NT2/D1 (cell line): ENCODE data around the gene SSH2.

Experiments used
- DNase-seq: peaks from one replicate; pipeline ENCODE4 v3.0.0-alpha.2; 2011; ENCODE audit warnings: low read depth, low spot score
- H3K27me3 ChIP-seq: 2 replicates; pipeline ENCODE4 v1.6.0; 2011; ENCODE audit warnings: mild to moderate bottlenecking; ENCODE audit not compliant: insufficient read length, insufficient read depth
- H3K36me3 ChIP-seq: 2 replicates; pipeline ENCODE4 v1.6.1; 2011; ENCODE audit warnings: mild to moderate bottlenecking, low read length, mixed read lengths; ENCODE audit not compliant: insufficient read depth, insufficient read length
- H3K4me1 ChIP-seq: 2 replicates; pipeline ENCODE4 v1.5.1; 2011; ENCODE audit not compliant: insufficient read depth, insufficient read length
- H3K4me3 ChIP-seq: 2 replicates; pipeline ENCODE4 v1.5.1; 2011; ENCODE audit warnings: low read depth; ENCODE audit not compliant: insufficient read length
- H3K9ac ChIP-seq: 2 replicates; pipeline ENCODE4 v1.6.0; 2011; ENCODE audit warnings: low read depth; ENCODE audit not compliant: insufficient read length
- H3K9me3 ChIP-seq: 2 replicates; pipeline ENCODE4 v1.5.1; 2011; ENCODE audit warnings: mild to moderate bottlenecking, low read length; ENCODE audit not compliant: insufficient read depth
- SUZ12 ChIP-seq: IDR thresholded peaks from 2 replicates; pipeline ENCODE4 v1.6.1; 2011; ENCODE audit not compliant: insufficient read length, insufficient read depth; ENCODE audit errors: extremely low read depth
- YY1 ChIP-seq: IDR thresholded peaks from 2 replicates; pipeline ENCODE4 v1.6.1; 2011; ENCODE audit not compliant: insufficient read length, insufficient read depth
- ZNF274 ChIP-seq: IDR thresholded peaks from 2 replicates; pipeline ENCODE4 v1.6.1; 2011; ENCODE audit warnings: mild to moderate bottlenecking, low read depth, low read length

The SSH2 gene

DNA sequence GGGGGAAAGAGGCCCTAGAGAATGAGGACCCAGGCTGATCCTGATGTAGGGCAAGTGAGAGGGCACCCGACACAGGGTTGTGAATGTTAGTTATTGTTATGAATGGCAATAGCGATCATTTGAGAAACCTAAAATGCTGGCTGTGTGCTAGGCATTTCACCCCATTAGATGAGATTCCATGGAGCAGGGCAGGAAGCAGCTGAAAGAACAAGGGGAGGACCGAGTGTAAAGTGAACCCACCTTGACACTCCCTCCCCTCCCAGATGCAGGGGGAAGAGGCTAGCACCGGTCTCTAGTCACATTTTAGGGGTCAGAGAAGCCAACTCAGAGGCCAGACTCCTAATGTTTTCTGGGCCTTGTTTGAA, 306.8 kb downstream of the SSH2 start:
- Histone ChIP-seq H3K9ac (peak overlapping the region; percentile 90), H3K36me3 (no peaks in the 10 kb centered on the region), H3K9me3 (no peaks in the 10 kb centered on the region), H3K27me3 (peaks cover 35% of the 10 kb centered on the region), H3K4me3 (peak overlapping the region; percentile 49), H3K4me1 (peaks cover 22% of the 10 kb centered on the region)
- no peak for TF ChIP-seq YY1
- no peak for TF ChIP-seq SUZ12
- no peak for TF ChIP-seq ZNF274
- DNase-seq = no peak

DNA sequence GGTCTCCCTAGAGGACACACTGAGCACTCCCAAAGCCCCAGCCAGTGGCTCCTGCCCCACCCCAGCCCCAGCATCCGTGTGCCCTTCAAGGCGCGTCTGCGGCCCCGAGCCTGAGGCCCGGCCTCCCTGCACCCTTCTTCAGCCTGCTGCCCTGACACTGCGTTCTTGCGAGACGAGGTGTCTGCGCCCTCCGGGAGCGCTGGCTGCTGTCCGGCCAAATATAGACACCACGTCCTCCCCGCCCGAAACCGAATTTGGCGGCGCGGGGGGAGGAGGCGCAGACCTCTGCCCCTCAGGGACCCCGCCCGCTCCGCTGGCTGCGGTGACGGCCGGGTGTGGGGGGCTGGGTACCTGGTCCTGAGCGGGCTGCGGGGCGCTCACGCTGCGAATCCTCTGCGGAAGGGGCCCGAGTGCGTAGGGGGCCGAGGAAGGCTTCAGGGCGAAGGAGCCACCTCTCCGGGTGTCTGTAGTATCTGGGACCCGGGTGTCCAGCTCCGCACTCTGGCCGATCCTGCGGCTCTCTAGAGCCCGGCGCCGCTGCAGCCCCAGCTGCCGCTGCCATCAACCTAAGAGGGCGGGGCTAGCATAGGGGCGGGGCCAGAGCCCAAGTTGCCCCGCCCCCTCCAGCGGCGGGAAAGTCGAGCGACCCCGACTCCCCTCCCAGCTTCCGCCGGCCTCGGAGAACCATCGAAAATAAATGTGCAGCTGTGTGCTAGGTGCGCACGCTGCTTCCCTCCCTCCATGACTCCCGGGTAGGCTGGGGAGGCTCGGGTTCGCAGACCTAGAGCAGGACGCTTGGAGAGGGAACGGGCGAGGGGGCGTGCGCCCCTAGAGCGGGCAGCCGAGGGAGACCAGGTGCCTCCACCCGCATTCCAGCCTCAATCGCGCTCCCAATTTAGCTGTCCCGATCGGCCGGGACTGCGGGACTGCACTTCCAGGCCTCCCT, 307.4 kb downstream of the SSH2 start, which contains the start of gene CORO6:
TSS of gene CORO6 (minus strand) at position 576 of the 946 bp plus-strand sequence. CDS start 1,491 bp downstream, outside the sequence.
- DNase-seq = peak; percentile 48
- no peaks in the 10 kb centered on the region for H3K36me3 ChIP-seq
- 0 out of 2 replicates have a peak, but pooled peaks cover under 1% of the 10 kb centered on the region for H3K9me3 ChIP-seq
- peaks cover 24% of the 10 kb centered on the region for H3K4me1 ChIP-seq
- H3K27me3 ChIP-seq = peaks cover 40% of the 10 kb centered on the region
- H3K4me3 ChIP-seq = peak within 1 kb of the TSS; percentile 49
- peak within 1 kb of the TSS; percentile 90 for H3K9ac ChIP-seq
- TF ChIP-seq SUZ12 (no peak), ZNF274 (no peak), YY1 (no peak)

DNA sequence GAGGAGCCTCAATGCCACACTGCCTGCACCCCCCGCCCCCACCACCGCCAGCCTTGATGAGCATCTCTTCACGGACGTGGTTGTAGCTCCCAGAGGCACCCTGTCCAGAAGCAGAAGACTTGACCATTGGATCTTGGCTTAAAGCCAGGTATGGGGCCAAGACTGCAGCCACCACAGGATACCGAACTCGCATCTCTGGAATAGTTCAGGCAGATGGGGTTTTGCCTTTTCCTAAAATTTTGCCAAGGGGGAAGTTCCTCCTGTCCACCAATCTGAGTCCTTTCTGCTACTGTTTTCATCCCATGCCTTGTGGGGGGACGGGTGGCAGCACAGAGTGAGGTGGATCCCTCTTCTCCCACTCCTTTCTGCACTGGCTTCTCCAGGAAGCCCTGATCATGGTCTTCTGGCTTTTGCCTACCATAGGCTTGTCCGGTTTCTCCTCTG, 308.3 kb downstream of the SSH2 start:
- no peak for DNase-seq
- Histone ChIP-seq H3K27me3 (peaks cover 48% of the 10 kb centered on the region), H3K4me3 (no peak overlapping the region), H3K36me3 (no peaks in the 10 kb centered on the region), H3K4me1 (peaks cover 24% of the 10 kb centered on the region), H3K9me3 (peaks cover 6% of the 10 kb centered on the region; the same call in 1 of the 2 replicates), H3K9ac (no peak overlapping the region)
- no peak for TF ChIP-seq YY1
- no peak for TF ChIP-seq SUZ12
- TF ChIP-seq ZNF274 = no peak

DNA sequence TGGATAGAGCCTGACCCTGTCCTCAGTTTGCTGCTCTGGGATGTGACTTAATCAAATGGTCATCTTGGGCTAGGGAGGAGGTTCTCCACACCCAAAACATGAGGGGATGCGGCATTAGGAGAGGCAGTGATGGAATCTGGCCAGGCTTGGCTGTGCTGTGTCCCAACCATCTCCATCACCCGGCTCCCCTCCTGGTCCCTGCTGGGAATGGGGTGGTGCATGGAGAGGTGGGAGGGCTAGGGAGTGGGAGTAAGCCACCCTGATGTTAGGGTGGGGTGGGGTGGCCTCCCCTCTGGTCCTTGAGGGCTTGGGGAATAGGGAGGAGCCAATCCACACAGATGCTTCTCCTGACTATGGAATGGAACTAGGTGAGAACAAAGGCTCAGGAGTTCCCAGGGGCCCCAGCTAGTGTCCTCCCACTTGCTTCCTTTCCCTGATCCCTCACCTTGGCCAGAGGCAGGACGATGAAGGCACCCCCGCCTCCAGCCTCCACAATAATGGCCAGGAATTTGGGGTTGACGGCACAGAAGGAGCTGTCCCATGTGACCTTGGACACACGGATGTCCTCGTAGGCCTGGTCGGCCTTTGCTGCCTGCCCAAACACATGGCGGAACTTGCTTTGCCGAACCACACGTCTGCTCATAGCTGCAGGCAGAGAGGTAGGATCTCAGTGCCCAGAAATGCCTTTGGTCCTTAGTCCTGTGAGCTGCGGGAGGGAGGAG, 309.1 kb downstream of the SSH2 start:
- H3K9me3 ChIP-seq = peaks cover 6% of the 10 kb centered on the region; the same call in 1 of the 2 replicates
- no peak overlapping the region for H3K4me3 ChIP-seq
- H3K36me3 ChIP-seq = no peaks in the 10 kb centered on the region
- H3K27me3 ChIP-seq = peaks cover 57% of the 10 kb centered on the region
- DNase-seq = no peak
- TF ChIP-seq SUZ12 (no peak), ZNF274 (no peak), YY1 (no peak)
- peaks cover 26% of the 10 kb centered on the region for H3K4me1 ChIP-seq
- H3K9ac ChIP-seq = no peak overlapping the region

DNA sequence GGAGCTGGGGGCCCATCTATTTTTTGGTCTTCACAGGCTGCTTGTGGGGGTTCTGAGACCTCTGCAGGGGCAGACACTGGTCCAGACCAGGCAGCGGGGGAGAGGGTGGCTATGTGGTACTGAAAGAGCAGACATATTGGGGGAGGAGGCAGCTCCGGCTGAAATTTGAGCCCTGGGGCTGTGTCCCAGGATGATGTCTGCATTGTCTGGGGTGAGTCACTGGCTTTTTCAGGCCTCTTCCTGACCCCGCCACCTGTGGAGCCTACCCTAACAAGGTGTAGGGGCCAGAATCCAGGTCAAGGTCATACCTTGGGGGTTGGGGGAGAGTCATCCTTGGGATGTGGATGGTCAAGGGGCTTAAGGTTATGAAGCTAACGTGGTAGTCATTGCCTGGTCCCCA, 309.8 kb downstream of the SSH2 start:
- peaks cover 26% of the 10 kb centered on the region for H3K4me1 ChIP-seq

DNA sequence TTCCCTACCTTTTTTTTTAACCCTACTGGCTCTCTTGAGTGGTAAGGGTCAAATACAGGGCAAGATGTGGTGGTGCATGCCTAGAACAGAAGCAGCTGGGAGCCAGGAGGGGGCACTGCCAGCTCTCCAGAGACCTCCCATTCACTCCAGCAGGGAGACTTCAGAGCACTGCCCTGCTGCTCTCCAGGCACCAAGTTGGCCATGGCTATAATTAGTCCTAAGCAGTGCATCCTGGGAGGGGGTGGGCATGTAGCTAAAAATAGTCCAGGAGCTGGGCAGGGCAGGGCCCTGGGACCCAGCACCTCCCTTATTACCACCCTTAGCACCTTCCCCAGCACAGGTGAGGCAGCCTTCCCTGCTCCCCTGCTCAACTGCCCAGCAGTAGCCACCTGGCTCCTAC, 310.8 kb downstream of the SSH2 start:
- no peak for TF ChIP-seq SUZ12
- TF ChIP-seq YY1 = no peak
- no peak for TF ChIP-seq ZNF274
- Histone ChIP-seq H3K27me3 (peaks cover 71% of the 10 kb centered on the region), H3K36me3 (no peaks in the 10 kb centered on the region), H3K4me3 (no peak overlapping the region), H3K9me3 (peaks cover 6% of the 10 kb centered on the region; the same call in 1 of the 2 replicates), H3K9ac (no peak overlapping the region), H3K4me1 (peaks cover 28% of the 10 kb centered on the region)
- no peak for DNase-seq

More for the DNA sequence above, 309.8 kb downstream of the SSH2 start:
- DNase-seq = peak; percentile 39
- TF ChIP-seq ZNF274 (no peak), YY1 (peak; percentile 21)
- no peak overlapping the region for H3K4me3 ChIP-seq
- no peaks in the 10 kb centered on the region for H3K36me3 ChIP-seq
- H3K9me3 ChIP-seq = peaks cover 6% of the 10 kb centered on the region; the same call in 1 of the 2 replicates
- H3K9ac ChIP-seq = no peak overlapping the region
- H3K27me3 ChIP-seq = peaks cover 61% of the 10 kb centered on the region
